GM12878 (cell line): ENCODE measurements around the gene ACP4.

Experiments
- BRCA1 ChIP-seq: IDR thresholded peaks from 2 replicates; pipeline ENCODE4 v1.6.1; 2011; ENCODE audit warnings: low read depth, low read length, improper control_type of control experiment
- CREB1 ChIP-seq: IDR thresholded peaks from 2 replicates; pipeline ENCODE4 v1.6.1; 2012; ENCODE audit warnings: low read depth, mild to moderate bottlenecking, inconsistent platforms
- CTCF ChIP-seq, 3 experiments: IDR thresholded peaks in 2 of 3; conservative IDR thresholded peaks in 1 of 3; 2 replicates each; pipeline ENCODE4 v1.5.1; 2011; ENCODE audit warnings: low read depth in 3 of 3, low read length in 3 of 3, mild to moderate bottlenecking in 3 of 3, control low read depth in 2 of 3, moderate library complexity in 2 of 3, inconsistent platforms in 1 of 3, mixed read lengths in 1 of 3; ENCODE audit not compliant: control insufficient read depth in 2 of 3, insufficient read depth in 1 of 3; ENCODE audit errors: extremely low read depth in 1 of 3
- E2F8 ChIP-seq: fragments of 450-650 bp; IDR thresholded peaks from 2 replicates; pipeline ENCODE4 v1.6.1; 2018; ENCODE audit warnings: mild to moderate bottlenecking, low read depth, moderate library complexity; ENCODE audit not compliant: partially characterized antibody
- ELK1 ChIP-seq: IDR thresholded peaks from 2 replicates; pipeline ENCODE4 v1.6.1; 2012; ENCODE audit warnings: low read depth, low read length, improper control_type of control experiment
- MYC ChIP-seq: IDR thresholded peaks from 2 replicates; pipeline ENCODE4 v1.6.1; 2011; ENCODE audit warnings: mild to moderate bottlenecking, low read length, moderate library complexity, inconsistent platforms; ENCODE audit not compliant: insufficient read depth, insufficient replicate concordance, insufficient read length, severe bottlenecking
- POLR2A ChIP-seq: IDR thresholded peaks from 2 replicates; pipeline ENCODE4 v1.6.1; 2011; ENCODE audit warnings: low read depth, mild to moderate bottlenecking, low read length
- RAD21 ChIP-seq: IDR thresholded peaks from 2 replicates; pipeline ENCODE4 v1.6.1; 2011; ENCODE audit warnings: mild to moderate bottlenecking, low read depth, low read length, moderate library complexity; ENCODE audit not compliant: insufficient read depth
- RBBP5 ChIP-seq: fragments of 200-600 bp; sonication (generic); conservative IDR thresholded peaks from 2 replicates; pipeline ENCODE4 v1.6.1; 2016
- RFX5 ChIP-seq: IDR thresholded peaks from 2 replicates; pipeline ENCODE4 v1.6.1; 2011; ENCODE audit warnings: low read depth, low read length, improper control_type of control experiment
- ZNF384 ChIP-seq: IDR thresholded peaks from 2 replicates; pipeline ENCODE4 v1.6.1; 2012; ENCODE audit warnings: low read depth, mild to moderate bottlenecking, low read length, improper control_type of control experiment, borderline replicate concordance

- TF ChIP-seq RBBP5 = no peak
- TF ChIP-seq E2F8 = no peak
- TF ChIP-seq RAD21 = no peak
- no peak for TF ChIP-seq CTCF (IDR thresholded peaks at IDR 0.05 in 2 of 3, conservative IDR thresholded peaks at IDR 0.05 in 1 of 3; ENCODE audit: control insufficient read depth in 2 of 3, extremely low read depth in 1 of 3, insufficient read depth in 1 of 3, low read depth in 3 of 3, low read length in 3 of 3)
- TF ChIP-seq ZNF384 = no peak
- TF ChIP-seq ELK1 = no peak
- no peak for TF ChIP-seq MYC
- TF ChIP-seq BRCA1 = no peak
- TF ChIP-seq POLR2A = no peak
- no peak for TF ChIP-seq CREB1
- no peak for TF ChIP-seq RFX5
Observed at GRCh38 chr19:50829801-50830200, 39.6 kb downstream of the ACP4 start.
